GM12872 (cell line): ENCODE measurements around the gene ZNF839.

Source experiments
- TF ChIP-seq, protein P1 (sequence below): IDR thresholded peaks from 3 replicates; pipeline ENCODE4 v1.5.1; 2011; ENCODE audit warnings: low read depth, mild to moderate bottlenecking, low read length, moderate library complexity; ENCODE audit not compliant: insufficient read depth

ZNF839 gene

DNA sequence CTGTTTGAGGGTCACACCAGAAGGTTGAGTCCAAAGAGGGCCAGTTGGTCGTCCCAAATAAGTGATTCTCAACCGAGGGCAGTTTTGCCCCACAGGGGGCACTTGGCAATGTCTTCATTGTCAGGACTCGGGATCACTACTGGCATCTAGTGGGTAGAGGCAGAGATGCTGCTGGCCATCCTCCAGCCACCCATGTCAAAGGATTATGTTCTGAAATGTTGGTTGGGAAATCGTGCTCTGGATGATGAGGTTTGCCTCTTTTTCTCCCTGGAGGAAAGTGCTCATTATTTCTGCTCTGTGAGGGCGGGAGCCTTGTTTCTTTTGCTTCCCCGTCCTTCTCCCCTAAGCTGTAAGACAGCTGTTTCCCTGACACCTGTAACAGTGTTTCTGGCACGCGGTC lies 3.6 kb downstream of the ZNF839 start:
- TF ChIP-seq, protein P1, sequence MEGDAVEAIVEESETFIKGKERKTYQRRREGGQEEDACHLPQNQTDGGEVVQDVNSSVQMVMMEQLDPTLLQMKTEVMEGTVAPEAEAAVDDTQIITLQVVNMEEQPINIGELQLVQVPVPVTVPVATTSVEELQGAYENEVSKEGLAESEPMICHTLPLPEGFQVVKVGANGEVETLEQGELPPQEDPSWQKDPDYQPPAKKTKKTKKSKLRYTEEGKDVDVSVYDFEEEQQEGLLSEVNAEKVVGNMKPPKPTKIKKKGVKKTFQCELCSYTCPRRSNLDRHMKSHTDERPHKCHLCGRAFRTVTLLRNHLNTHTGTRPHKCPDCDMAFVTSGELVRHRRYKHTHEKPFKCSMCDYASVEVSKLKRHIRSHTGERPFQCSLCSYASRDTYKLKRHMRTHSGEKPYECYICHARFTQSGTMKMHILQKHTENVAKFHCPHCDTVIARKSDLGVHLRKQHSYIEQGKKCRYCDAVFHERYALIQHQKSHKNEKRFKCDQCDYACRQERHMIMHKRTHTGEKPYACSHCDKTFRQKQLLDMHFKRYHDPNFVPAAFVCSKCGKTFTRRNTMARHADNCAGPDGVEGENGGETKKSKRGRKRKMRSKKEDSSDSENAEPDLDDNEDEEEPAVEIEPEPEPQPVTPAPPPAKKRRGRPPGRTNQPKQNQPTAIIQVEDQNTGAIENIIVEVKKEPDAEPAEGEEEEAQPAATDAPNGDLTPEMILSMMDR, result peak; percentile 57; the same call in 2 of the 3 replicates

DNA sequence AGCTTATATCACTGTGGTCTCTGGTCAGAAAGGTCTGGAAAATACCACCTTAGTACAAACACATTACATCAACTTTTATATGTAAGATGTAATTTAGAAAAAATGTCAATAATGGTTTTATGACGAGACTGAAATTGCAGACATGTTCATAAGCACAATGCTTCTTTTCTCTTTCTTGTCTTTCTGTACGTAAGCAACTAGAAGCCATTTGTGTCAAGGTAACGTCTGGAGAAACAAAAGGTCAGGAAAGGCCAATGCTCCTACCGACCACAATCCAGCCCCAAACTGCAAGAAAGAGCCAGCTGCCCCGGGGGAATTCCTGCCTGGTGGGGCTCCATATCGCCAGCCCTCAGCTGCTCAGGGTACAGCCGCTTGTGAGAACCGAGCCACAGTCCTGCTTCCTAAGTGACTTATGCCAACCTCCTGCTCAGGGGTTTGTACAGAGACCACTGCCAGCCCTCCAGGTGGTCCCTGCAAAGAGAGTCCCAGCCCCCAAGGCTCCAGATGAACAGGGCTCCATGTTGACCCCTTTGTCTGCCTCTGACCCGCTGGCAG lies 6.3 kb downstream of the ZNF839 start:
- TF ChIP-seq, protein P1, result no peak

DNA sequence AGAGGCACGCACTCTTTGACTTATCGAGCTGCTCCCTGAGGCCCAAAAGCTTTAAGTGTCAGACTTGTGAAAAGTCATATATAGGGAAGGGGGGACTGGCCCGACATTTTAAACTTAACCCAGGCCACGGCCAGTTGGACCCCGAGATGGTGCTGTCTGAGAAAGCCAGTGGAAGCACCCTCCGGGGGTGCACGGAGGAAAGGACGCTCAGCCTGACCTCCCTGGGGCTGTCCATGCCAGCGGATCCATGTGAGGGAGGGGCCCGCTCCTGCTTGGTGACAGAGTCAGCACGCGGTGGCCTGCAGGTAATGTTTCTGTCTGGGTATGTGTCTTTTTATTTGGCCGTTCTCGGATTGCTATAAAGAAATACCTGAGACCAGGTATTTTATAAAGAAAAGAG lies 7.0 kb downstream of the ZNF839 start:
- TF ChIP-seq, protein P1, result no peak

DNA sequence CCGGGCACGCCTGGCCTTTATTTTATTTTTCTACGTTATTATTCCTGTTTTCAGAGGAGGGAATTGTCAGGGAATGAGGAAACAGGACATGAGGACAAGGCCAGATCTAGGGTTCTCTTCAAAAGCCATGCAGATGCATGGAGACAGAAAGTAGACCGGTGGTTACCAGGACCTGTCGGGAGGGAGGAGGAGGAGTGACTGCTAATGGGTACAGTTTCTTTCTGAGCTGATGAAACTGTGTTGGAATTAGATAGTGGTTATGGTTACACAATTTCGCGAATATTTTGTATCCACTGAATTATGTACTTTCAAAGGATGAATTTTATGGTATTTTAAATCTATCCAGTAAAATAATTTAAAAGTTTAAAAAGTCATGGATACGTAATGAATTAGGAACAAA lies 11.3 kb downstream of the ZNF839 start:
- TF ChIP-seq, protein P1, result no peak

DNA sequence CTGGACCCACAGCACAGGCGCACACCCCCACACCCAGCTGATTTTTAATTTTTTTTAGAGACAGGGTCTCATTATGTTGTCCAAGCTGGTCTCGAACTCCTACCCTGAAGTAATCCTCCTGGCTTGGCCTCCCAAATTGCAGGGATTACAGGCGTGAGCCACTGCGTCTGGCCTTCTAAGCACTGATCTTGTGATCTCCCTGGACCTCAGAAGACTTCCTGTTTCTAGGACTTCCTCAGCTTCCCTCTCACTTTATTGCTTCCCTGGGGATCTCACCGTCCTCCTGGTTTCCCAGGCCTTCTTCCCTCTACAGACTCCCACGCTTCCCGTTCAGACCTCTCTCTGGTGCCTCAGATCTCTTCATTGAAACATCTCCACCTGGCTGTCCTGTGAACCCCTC lies 13.8 kb downstream of the ZNF839 start:
- TF ChIP-seq, protein P1, result no peak

DNA sequence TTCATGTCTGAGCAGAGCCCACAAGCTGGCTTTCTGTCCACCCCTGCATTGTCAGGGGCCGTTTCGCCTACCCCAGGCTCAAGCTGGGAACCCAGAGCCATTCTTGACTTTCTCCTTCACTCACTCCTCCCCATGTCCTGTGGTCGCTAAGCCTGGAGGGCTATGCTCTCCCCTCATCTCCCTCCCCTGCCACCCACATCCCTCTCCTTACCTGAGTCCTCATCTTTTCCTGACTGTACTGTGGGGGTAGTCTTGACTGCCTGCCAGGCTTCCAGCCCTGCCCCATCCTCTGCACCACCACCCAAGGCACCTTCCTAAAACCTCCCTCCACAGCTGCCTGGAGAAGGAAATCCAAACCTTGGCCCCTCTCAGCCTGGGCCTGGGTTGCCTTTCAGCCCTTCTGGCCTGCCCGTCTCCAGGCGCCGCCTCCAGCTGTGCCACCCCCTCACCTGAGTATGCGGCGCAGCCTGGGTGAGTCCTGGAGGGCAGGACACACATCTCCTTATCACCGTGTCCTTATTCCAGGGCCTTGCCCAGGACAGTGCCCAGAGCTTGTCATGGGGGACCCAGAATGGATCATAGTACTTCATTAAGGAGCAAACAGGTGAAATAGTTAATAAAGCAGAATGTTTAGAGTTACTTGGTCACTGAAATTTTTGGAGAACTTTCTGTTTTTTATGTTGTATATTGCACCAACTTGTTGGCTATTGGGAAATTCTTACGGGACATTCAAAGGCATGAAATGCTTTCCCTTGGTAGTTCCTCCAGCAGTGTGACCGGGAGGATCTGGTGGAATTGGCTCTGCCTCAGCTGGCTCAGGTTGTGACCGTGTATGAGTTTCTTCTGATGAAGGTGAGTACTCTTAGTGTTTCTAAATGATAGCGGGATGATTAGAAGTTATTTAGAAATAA lies 14.5 kb downstream of the ZNF839 start:
- TF ChIP-seq, protein P1, result no peak

DNA sequence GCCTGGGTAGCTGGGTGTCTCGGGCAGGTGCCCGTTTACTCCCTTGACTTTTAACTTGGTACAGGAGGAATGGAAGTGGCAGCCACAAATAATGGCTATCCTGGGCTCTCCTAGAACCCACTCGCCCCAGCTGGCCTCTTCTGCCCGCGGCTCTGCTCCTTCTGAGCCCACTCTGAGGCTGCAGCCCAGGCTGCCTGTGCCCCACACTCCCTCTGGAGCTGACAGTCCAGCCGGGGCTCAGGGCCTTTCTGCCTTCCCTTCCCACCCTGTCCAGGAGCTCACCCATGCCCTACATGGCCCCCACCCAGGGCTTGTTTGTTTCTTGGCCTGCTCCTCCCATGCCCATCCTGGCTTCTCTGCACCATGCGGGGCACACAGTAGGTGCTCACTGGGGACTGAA lies 15.6 kb downstream of the ZNF839 start:
- TF ChIP-seq, protein P1, result no peak
